K562 (cell line): ENCODE measurements around the gene COL24A1. TPM values are rescaled to one million over a fixed set of nuclear protein-coding genes. Genes with fewer than 3 reads are reported as not detected.

Experiments
- CREB3 ChIP-seq: fragments of 450-650 bp; conservative IDR thresholded peaks from 2 replicates; pipeline ENCODE4 v1.6.1; 2016; ENCODE audit warnings: missing genetic modification characterization, low read depth, mild to moderate bottlenecking, missing compliant biosample characterization, moderate library complexity
- FOSL1 ChIP-seq: fragments of 200-800 bp; sonication (Bioruptor generic); conservative IDR thresholded peaks from 2 replicates; pipeline ENCODE4 v1.6.1; 2016; ENCODE audit warnings: missing genetic modification characterization, missing compliant biosample characterization
- FOXJ2 ChIP-seq: fragments of 200-800 bp; sonication (Bioruptor generic); IDR thresholded peaks from 2 replicates; pipeline ENCODE4 v1.6.1; 2016; ENCODE audit warnings: missing genetic modification characterization, missing compliant biosample characterization
- GTF3C2 ChIP-seq: IDR thresholded peaks from 3 replicates; pipeline ENCODE4 v1.6.1; 2011; ENCODE audit warnings: borderline replicate concordance, mild to moderate bottlenecking, moderate library complexity; ENCODE audit not compliant: insufficient read length; ENCODE audit errors: extremely low read depth
- IRF1 ChIP-seq: sonication (generic); formaldehyde crosslinking; IDR thresholded peaks from 2 replicates; pipeline ENCODE4 v1.8.0; 2022; ENCODE audit warnings: missing genetic modification reagents, mild to moderate bottlenecking, borderline replicate concordance
- RHOXF2B ChIP-seq: fragments of 250-450 bp; sonication (Bioruptor Pico); conservative IDR thresholded peaks from 2 replicates; pipeline ENCODE4 v1.5.1; 2021
- TARDBP ChIP-seq: fragments of 450-650 bp; IDR thresholded peaks from 2 replicates; pipeline ENCODE4 v1.6.1; 2016
- TEAD1 ChIP-seq, 2 experiments: fragments of 450-650 bp in 1 of 2; sonication (generic) in 1 of 2; formaldehyde crosslinking; IDR thresholded peaks; 2 replicates each; pipeline versions ENCODE4 v1.4.0 to v1.8.0; 2020 to 2022; ENCODE audit warnings: mild to moderate bottlenecking in 2 of 2, missing genetic modification reagents in 1 of 2
- VEZF1 ChIP-seq: fragments of 200-800 bp; sonication (Bioruptor generic); IDR thresholded peaks from 2 replicates; pipeline ENCODE4 v1.6.1; 2017; ENCODE audit warnings: missing genetic modification characterization, missing compliant biosample characterization
- ZBTB7A ChIP-seq: IDR thresholded peaks from 2 replicates; pipeline ENCODE4 v1.6.1; 2011; ENCODE audit warnings: low read depth, mild to moderate bottlenecking, low read length, moderate library complexity, borderline replicate concordance; ENCODE audit not compliant: control insufficient read depth
- ZMIZ1 ChIP-seq, 2 experiments: fragments of 150-350 bp in 1 of 2; IDR thresholded peaks; 2 replicates each; pipeline ENCODE4 v1.6.1; 2012 to 2016; ENCODE audit warnings: low read depth in 2 of 2, low read length in 2 of 2, mild to moderate bottlenecking in 1 of 2, moderate library complexity in 1 of 2
- polyA plus RNA-seq, 8 experiments: library from polyadenylated mRNA; depleted of rRNA in 4 of 8; stranded (reverse) in 5 of 8; unstranded in 3 of 8; fragments of >200 nt; fragmentation: Nextera tagmentation in 2 of 8; fragmentation: Illumina TruSeq in 1 of 8; extraction: Ambion mirVana in 2 of 8; extraction: Trizol in 1 of 8; gene quantifications; 2 replicates each; pipeline versions ENCODE4 v1.2.1 to v1.2.3, GENCODE V29; 2011 to 2014; ENCODE audit warnings: inconsistent platforms in 1 of 8, missing spikeins in 1 of 8
- total RNA-seq, 7 experiments: library from RNA; depleted of rRNA in 6 of 7; stranded (reverse); fragments of >200 nt in 6 of 7; fragmentation: Illumina TruSeq in 2 of 7; extraction: Trizol in 2 of 7; gene quantifications; 2 replicates each; pipeline versions ENCODE4 v1.2.1 to v1.2.3, GENCODE V29; 2011 to 2021; ENCODE audit warnings: low replicate concordance in 1 of 7

The COL24A1 gene
- total and polyA plus RNA-seq, 9 of the 15 experiments (the other 6 are each of a cell fraction or from before 2014, with no cell fraction given): 0.01 to 0.06 (median 0.03) TPM; not detected in 2

GRCh38 chr1:85707990-85708828, 448.4 kb downstream of the COL24A1 start, which contains the start of gene ZNHIT6 (continued):
- TF ChIP-seq TEAD1 (CRISPR knock-in tag; IDR thresholded peaks at IDR 0.05): peak; percentile 2 to 82; a peak in 3 of 4 replicates
- TF ChIP-seq CREB3 (tag): no peak
- 0 out of 4 replicates have a peak, but pooled peaks of 1 of the 2 experiments have one; percentile 5 for TF ChIP-seq ZMIZ1 (IDR thresholded peaks at IDR 0.05; ENCODE audit: low read depth in 2 of 2, low read length in 2 of 2)
- TF ChIP-seq FOSL1: peak; percentile 21; the same call in 1 of the 2 replicates
- TF ChIP-seq RHOXF2B (CRISPR knock-in tag): no peak
- no peak for TF ChIP-seq TARDBP
- TF ChIP-seq GTF3C2: no peak
- 0 out of 2 replicates have a peak, but pooled peaks have one; percentile 47 for TF ChIP-seq FOXJ2 (tag)
- peak; percentile 54 for TF ChIP-seq VEZF1 (CRISPR knock-in tag)
- peak; percentile 8; the same call in 1 of the 2 replicates for TF ChIP-seq ZBTB7A
- no peak for TF ChIP-seq IRF1 (CRISPR knock-in tag)
